Activated CD4-positive, alpha-beta T cell treated with anti-CD3 and anti-CD28 coated beads, Interleukin-2, Interleukin-4, amounts not matched to agents 100 ng/mL and 50 ng/mL, durations not matched to agents 16 hours and 8 hours (primary cell): ENCODE measurements around the gene TIMM22.
"Not testable (repeated sequence)": the region's sequence is repeated elsewhere in the genome, so short reads cannot be mapped to it uniquely, and the experiment has no call there.

ENCODE experiments used
- DNase-seq: peaks from one replicate; pipeline ENCODE4 v3.0.0-alpha.2; 2020; ENCODE audit warnings: low spot score

The TIMM22 gene

DNA sequence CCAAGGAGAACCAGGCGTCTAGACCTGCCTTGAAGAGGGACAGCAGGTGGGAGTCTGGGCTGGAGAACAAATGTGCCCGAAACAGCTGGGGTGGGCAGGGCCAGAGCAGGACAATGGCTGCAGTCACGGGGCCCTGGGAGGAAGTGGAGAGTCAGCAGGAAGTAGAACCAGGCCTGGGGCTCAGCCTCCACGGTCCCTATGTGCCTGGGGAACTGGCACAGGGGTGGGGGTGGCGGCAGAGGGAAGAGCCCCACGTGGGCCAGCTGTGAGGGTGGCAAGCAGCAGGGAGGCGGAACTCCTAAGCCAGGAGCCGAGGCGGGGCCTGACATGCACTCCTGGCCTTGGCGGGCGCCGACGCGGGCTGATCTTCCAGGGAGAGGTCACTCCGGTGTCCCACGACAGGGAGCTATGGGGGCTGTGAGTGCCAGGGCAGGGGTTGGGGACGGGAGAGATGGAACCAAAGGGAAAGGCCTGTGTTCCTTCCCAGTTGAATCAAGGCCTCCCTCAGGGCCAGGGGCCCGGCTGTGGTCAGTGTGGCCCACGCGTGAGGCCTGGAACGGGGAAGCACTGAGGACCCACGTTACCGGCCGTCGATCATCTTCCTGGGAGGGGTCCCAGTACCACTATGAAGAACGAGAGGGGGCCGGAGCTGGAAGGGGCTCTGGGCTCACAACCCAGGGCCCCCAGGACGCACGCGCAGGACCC, 42.7 kb downstream of the TIMM22 start:
- DNase-seq = no peak

DNA sequence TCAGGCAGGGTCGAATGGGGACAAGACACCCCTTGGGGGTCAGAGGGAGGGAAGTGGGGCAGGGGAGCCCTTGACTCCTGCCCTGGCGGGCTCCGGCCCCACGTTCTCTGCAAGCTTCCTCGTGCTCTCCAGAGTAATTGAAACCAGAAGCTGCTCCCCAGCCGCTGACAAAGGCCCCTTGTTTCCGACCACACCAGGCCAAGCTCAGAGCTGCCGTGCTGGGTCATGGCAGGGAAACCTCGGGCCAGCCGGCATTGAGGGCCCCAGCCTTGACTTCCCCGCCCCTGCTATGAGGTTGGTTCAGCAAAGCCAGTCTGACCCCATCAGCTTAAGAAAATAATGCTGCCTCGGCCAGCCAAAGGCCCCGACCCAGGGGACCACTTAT, 43.3 kb downstream of the TIMM22 start:
- no peak for DNase-seq

DNA sequence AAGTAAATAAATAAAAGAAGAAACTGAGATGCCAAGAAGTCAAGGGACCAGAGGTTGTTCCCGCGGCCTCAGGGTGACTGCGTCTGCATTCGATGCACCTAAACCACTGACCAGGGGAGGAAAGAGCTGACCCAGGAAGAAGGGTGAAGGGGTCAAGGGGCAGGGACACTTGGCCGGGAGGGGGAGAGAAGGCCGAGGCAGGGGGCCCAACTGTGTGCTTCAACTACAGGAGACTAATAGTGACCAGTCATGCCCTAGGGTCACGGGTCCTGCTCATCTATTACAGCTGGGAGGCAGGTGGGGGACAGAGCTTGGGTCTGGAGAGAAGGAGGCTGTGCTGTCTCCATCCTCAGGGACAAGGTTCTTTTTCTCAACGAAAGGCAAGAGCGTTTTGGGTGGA, 44.8 kb downstream of the TIMM22 start:
- no peak for DNase-seq

DNA sequence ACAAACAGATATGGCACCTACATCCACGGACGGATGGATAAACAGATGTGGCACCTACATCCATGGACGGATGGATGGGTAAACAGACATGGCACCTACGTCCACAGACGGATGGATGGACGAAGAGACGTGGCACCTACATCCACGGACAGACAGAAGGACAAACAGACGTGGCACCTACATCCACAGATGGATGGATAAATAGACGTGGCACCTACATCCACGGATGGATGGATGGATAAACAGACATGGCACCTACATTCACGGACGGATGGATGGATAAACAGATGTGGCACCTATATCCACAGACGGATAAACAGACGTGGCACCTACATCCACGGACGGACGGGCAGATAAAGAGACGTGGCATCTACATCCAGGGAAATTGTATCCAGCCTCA, 45.6 kb downstream of the TIMM22 start:
- DNase-seq = no peak

DNA sequence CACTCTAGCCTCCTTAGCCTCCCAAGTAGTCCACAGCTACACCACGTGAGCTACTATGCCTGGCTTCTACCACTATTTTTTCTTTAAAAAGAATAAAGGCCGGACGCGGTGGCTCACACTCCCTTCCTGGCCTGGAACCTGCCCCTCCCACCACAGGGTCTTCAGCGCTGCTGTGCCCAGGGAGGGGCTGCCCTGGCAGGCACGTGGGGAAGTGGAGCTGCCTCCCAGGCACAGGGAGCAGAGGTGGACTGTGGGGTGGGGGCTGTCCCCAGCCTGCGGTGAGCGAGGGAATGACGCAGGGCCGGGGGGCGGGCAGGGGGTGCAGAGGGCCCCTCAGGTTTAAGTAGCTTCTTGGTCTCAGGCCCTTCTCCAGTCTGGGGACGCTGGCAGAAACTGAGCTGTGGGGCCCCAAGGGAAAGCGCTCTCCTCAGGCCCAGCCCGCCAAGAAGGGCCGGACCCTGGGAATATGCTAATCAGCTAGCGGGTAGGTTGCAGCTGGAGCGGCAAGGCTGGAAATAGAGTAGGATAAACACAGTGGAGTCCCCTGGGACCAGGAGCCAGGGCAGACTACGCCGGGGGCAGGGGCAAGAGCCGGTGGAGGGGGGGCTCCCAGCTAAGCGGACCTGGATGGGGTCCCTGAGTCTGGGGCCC, 46.8 kb downstream of the TIMM22 start:
- no peak for DNase-seq

DNA sequence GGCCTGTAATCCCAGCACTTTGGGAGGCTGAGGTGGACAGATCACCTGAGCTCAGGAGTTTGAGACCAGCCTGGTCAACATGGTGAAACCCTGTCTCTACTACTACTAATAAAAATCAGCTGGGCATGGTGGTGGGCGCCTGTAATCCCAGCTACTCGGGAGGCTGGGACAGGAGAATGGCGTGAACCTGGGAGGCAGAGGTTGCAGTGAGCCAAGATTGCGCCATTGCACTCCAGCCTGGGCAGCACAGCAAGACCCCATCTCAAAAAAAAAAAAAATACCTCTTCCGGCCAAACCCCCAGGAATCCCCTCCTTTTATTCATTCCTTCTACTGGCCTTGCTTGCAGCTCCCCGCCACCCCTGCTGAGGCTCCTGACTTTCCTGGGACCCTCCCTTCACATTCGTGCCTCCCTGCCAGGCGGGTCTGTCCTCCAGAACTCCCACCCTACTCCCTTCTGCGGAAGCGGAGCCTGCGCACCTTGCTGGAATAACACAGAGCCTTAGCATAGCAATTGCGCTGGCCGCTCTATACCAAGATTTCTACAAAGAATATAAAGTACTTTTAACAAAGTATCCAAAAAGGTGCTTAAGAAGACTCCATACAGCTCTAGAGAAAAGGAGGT, 47.6 kb downstream of the TIMM22 start:
- DNase-seq = not testable (repeated sequence)

DNA sequence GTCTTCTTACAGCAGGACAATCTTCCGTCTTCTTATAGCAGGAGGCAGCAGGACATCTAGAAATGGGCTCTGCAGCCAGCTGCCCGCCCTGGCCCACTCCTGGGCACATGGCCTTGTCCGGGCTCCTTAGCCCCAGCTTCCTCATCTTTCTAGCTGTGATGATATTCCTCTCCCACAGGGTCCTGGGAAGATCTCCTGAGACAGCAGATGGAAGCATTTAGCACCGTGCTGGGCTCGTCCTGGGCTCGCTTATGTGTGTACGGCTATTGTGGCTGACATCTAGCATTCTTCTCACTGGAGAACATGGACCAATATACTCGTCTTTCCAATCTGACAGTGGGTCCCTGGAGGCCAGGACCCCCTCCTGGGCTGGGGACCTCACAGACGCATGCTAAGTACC, 48.5 kb downstream of the TIMM22 start:
- DNase-seq = no peak

DNA sequence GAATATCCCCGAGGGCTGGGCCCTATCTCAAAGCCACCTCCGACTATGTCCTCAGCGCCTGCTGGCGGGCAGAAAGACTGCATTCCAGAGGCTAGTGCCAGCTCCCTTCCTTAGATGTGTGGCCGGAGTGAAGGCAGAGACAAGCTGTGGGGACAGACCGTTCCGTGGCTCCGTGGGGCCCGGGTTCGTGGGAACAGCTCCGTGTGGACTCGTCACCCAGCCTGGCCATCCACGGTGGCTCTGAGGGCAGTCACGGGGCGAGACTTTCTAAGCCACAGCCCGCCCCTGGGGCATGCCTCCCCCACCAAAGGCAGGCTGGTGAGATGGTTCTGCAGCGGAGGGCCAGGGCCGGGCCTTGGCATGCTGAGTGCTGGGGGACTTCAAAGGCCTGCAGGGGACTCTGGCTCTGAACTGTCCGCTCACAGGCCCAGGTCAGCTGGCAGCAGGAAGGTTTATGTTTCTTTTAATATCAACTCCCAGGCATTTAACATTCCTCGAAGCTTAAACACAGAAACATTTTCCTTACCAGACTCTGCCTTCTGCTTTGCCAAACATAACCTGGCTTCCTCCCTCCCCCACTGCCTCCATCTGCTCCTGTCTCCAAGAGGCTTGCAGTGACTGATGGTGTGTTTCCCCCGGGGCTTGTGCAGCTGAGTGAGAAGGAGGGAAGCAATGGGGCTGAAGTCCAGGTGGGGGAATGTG, 50.4 kb downstream of the TIMM22 start:
- DNase-seq = no peak

DNA sequence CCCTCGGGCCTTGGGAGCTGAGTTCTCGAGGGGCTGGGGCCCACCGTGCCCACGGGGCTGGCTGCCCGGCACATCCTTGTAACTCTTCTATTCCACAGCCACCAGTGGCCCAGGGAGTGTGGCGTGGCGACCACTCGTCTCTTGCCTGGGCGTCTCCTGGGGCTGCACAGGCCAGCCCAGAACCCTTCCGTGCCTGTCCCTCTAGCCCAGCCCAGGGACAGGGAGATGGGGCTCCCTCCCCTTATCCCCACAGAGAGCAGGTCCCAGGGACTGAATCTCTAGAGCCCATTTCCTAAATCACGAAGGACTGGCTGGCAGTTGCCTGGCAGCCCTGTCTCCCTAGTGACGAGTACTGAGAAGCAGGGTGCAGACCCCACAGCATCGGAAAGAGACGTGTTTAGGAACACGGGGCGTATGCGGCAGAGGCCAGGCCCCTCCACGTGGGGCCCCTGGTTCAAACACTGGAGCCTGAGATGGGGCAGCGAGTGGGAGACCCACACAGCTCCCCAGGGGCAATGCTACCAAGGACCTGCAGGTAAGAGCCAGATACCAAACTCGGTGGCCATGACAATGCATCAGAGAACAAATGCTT, 51.0 kb downstream of the TIMM22 start:
- no peak for DNase-seq

DNA sequence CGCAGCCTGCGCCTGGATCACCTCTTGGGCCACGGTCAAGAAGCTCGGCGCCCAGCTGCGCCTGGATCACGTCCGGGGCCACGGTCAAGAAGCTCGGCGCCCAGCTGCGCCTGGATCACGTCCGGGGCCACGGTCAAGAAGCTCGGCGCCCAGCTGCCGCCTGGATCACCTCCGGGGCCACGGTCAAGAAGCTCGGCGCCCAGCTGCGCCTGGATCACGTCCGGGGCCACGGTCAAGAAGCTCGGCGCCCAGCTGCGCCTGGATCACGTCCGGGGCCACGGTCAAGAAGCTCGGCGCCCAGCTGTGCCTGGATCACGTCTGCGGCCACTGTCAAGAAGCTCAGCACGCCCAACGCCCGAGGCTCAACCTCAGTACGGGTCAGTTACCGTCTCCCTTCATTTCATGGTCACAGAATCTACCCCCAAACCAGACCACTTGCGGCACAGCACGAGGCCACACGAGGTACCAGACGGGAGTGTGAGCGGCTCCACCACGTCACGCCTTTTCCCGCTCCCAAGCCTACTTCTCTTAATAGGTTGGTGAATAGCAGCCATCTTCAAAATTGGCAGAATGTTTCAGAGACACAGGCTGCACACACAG, 51.7 kb downstream of the TIMM22 start:
- not testable (repeated sequence) for DNase-seq

DNA sequence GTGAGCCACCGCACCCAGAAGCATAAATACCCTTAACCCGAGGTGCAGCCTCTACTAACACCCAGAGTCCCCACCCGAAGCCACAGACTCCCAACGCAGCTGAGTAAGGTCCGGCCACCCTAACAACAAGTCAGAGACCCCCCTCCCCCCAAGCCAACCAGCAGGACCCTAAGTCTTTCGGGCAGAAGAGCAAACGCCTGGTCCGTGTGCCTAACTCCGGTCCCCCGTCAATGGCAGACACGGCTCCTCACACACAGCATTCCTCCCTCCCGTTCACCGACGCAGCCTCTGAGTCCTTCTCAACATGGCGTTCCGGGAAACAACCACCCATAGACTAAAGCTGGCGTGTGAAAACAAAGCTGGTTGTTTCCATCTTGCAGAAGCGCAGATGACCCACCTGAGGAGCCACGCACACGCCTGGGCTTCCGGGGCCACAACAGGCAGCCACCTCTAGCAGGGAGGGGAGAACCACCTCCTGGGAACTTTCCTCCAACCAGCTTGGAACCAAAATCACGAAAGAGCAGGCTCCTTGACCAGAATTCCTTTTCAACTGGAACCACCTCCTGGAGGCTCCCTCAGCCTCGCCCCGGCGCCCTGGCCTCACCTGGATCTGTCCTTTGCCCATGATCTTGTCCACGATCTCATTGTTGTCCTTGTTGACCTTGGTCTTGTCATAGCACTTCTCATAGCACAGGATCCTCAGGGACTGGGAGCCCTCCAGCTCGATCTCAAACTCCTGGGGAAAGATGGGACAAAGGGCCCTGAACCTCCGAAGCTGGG, 52.7 kb downstream of the TIMM22 start:
- no peak for DNase-seq

DNA sequence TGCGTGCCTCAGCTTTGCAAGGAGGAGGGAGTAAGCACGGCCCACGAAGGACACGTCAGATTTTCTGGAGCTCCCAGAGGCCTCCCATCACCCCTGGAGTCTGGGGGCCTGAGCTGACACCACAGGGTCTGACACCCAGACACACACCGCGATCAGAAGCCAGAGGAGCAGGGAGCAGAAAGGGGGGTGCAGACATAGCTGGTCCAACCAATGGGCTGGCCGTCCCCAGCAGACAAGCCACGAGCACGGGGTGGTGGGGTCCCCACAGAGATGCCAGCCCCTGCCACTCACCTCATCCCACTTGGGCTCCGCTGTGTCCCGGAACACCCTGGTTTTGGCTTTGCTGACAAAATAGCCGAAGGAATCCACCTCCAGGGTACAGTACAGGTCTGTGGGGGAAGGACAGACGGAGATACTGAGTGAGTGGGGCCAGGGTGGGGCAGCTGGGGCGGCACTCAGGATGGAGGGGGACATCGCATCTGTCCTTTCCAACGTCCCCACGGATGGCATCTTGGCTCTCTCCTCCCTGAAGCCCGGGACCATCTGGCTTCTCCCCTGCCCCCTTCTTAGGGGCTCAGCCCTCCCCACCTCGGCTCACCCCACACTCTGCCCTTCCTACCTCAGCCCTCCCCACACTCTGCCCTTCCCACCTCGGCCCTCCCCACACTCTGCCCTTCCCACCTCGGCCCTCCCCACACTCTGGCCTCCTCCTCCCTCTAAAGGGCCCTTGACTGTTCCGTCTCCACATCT, 53.5 kb downstream of the TIMM22 start:
- DNase-seq = no peak

DNA sequence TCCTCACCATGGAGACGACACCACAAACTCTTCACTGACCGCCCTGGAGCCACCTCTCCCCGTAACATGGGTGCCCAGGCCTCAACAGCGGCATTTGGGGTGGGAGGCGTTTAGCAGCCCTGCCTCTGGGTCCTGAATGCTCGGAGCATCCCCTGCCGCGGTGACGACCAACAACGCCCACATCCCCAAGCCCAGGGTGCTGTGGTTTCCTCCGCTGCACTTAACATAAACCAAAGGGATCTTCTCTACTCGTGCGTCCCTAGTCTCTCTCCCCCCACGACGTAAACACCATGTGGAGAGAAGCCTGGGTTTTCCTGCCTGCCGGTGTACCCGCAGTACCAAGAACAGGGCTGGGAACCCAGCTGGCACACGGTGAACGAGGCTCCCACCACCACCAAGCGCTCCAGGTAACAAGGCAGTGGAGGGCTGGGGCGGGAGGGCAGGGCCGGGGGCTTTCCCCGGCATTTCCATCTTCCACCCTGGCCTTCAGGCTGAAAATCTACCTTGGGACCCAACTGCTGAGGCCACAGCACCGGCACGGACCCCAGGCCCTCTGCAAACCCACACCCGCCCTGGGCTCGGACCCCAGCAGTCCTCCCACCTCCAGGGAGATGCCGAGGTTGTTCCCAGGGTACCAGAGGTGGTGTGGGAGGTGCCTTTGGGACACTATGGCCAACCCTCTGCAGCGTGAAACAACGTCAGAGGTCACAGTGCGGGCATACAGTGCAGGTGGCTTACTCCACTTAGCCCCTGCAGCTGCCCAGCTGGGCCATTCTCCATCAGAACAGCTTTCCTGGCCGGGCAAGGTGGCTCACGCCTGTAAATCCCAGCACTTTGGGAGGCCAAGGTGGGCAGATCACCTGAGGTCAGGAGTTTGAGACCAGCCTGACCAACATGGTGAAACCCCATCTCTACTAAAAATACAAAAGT, 54.3 kb downstream of the TIMM22 start:
- no peak for DNase-seq
